Measurements from ENCODE around the gene UGT1A5. TPM values are rescaled to one million over a fixed set of nuclear protein-coding genes. Genes with fewer than 3 reads are reported as not detected.
"Not testable (repeated sequence)": the region's sequence is repeated elsewhere in the genome, so short reads cannot be mapped to it uniquely, and the experiment has no call there.

UGT1A5 gene
- total RNA-seq, 1 experiment from 2014 or later: 7.1 TPM

DNA sequence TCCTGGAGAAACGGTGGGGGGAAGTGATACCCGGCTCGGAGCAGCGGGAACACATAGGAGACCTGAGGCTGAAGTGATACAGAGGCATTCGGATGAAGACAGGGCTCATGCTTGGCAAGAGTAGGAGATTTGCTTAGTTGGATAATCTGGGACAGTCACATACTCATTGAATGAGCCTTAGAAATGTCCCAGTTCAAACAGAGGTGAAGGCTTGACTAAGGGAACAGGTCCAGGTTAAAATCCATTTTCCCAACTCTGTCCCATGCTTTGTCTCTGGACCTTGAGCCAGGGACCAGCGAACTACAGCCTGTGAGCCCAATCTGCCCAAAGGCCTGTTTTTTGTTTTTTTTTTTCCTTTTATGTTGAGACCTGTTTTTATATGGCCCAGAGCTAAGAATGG, 18.7 kb upstream of the UGT1A5 start:
- no peaks in the 10 kb centered on the region for H3K27me3 Mint-ChIP-seq (ENCODE audit: unreplicated experiment)
- H3K36me3 Mint-ChIP-seq (ENCODE audit: insufficient read depth, unreplicated experiment): peaks cover 77% of the 10 kb centered on the region
- peak overlapping the region; percentile 65 for H3K27ac Mint-ChIP-seq (ENCODE audit: unreplicated experiment)
- TF ChIP-seq, protein P1, sequence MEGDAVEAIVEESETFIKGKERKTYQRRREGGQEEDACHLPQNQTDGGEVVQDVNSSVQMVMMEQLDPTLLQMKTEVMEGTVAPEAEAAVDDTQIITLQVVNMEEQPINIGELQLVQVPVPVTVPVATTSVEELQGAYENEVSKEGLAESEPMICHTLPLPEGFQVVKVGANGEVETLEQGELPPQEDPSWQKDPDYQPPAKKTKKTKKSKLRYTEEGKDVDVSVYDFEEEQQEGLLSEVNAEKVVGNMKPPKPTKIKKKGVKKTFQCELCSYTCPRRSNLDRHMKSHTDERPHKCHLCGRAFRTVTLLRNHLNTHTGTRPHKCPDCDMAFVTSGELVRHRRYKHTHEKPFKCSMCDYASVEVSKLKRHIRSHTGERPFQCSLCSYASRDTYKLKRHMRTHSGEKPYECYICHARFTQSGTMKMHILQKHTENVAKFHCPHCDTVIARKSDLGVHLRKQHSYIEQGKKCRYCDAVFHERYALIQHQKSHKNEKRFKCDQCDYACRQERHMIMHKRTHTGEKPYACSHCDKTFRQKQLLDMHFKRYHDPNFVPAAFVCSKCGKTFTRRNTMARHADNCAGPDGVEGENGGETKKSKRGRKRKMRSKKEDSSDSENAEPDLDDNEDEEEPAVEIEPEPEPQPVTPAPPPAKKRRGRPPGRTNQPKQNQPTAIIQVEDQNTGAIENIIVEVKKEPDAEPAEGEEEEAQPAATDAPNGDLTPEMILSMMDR (IDR thresholded peaks at IDR 0.05; ENCODE audit: unreplicated experiment): no peak
- H3K4me1 Mint-ChIP-seq (ENCODE audit: low read depth, unreplicated experiment): peaks cover 80% of the 10 kb centered on the region
- BruUV-seq (replicated peaks): no TSS peak
- peak overlapping the region; percentile 81 for H3K4me3 Mint-ChIP-seq (ENCODE audit: low read depth, unreplicated experiment)
- intact Hi-C loops (cut with micrococcal nuclease; ENCODE audit: unreplicated experiment): loop anchor here (5.0 kb wide), 3 partner anchors 68 to 207 kb away; partner anchors contain the start of genes UGT1A1 and USP40
- no peaks in the 10 kb centered on the region for H3K9me3 Mint-ChIP-seq (ENCODE audit: low read depth, unreplicated experiment)
- CTCF ChIA-PET: no interaction called here
- peak; percentile 26 for DNase-seq

DNA sequence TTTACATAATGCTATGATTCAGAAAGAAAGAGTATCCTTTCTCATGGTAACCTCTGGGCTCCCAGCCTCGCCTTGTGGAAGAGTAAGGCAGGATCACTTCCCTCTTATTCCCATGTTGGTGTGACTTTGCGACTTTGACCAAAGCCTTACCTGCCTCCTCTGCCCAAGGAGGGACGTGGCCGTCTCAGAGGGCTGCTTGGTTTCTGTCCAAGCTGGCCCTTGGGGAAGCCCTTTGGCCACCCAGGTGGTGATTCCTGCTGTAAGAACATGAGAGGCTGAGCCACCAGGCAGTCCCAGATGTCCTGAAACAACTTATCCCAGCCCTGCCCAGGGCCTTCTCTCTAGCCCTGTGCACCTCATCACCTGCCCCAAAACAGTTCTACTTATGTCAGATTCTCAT, 14.0 kb upstream of the UGT1A5 start:
- Mint-ChIP-seq H3K36me3 (ENCODE audit: insufficient read depth, unreplicated experiment) (peaks cover 59% of the 10 kb centered on the region), H3K4me3 (ENCODE audit: low read depth, unreplicated experiment) (peak overlapping the region; percentile 65), H3K27me3 (ENCODE audit: unreplicated experiment) (no peaks in the 10 kb centered on the region), H3K9me3 (ENCODE audit: low read depth, unreplicated experiment) (no peaks in the 10 kb centered on the region), H3K4me1 (ENCODE audit: low read depth, unreplicated experiment) (peaks cover 89% of the 10 kb centered on the region), H3K27ac (ENCODE audit: unreplicated experiment) (peak overlapping the region; percentile 65)
- BruUV-seq (replicated peaks): no TSS peak
- intact Hi-C loops (cut with micrococcal nuclease; ENCODE audit: unreplicated experiment): no loop called here
- CTCF ChIA-PET: no interaction called here
- TF ChIP-seq, protein P1 (IDR thresholded peaks at IDR 0.05; ENCODE audit: unreplicated experiment): no peak
- peak; percentile 21 for DNase-seq

DNA sequence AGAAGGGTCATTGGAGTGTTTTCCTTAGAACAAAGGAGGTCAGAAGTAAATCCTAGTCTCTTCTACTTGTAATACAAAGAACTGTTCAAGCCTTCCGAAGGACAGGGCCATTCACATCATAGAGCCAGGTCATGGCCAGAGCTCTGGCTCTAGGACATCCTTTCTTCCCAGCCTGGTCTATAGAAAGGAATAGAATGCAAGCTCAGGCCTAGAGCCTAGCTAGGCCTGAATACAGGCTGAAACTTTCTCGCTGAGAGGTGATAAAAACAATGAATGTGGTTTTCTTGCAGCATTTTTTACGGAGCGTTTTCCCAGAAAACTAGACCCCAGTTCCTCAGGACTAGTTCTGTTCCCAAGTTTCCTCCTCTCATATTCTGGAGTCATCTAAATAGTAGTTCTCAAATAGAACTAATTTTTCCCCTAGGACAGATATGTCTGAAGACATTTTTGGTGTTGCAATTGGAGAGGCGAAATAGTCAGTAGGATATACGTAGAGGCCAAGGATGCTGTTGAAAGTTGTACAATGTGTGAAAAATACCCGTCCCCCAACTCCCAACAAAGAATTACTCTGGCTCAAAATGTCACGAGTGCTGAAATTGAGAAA, 13.2 kb upstream of the UGT1A5 start:
- Mint-ChIP-seq H3K36me3 (ENCODE audit: insufficient read depth, unreplicated experiment) (peaks cover 57% of the 10 kb centered on the region), H3K27me3 (ENCODE audit: unreplicated experiment) (no peaks in the 10 kb centered on the region), H3K27ac (ENCODE audit: unreplicated experiment) (peak overlapping the region; percentile 65), H3K4me1 (ENCODE audit: low read depth, unreplicated experiment) (peaks cover 89% of the 10 kb centered on the region), H3K9me3 (ENCODE audit: low read depth, unreplicated experiment) (no peaks in the 10 kb centered on the region), H3K4me3 (ENCODE audit: low read depth, unreplicated experiment) (peak overlapping the region; percentile 65)
- TF ChIP-seq, protein P1 (IDR thresholded peaks at IDR 0.05; ENCODE audit: unreplicated experiment): no peak
- intact Hi-C loops (cut with micrococcal nuclease; ENCODE audit: unreplicated experiment): loop anchor here (10.0 kb wide), 1 partner anchor 135 kb away; no protein-coding TSS in a partner anchor
- CTCF ChIA-PET: interaction anchor here (1.2 kb wide), 1 partner anchor 8 kb away, joined by 4 read pairs; no protein-coding TSS in a partner anchor
- BruUV-seq (replicated peaks): no TSS peak
- DNase-seq: no peak

DNA sequence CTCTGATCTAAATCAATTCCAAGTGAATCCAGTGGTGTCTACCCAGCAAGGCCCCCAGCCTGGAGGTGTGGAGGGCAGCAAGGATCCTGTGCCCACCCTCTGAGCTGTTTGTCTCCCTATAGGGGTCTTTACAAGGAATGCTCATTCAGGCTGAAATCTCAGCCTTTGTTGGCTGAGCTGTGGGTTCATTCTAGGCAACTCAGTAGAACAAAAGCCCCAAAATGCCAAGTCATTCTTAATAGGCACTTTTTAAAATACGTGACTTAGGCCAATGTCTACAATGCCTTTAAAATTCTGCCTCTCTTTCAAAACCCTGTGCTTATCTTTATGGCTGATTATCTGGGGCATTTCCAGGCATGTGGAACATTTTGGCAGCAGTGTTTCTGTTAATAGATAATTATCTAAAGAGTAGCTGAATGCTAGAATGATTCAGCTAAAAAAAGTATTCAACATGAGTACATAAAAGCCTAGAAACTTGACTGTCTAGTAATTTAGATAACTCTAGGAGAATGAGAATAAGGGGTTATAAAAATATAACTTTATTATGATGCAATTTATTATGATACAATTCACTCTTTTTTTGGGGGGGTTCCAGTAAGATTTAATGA, 12.6 kb upstream of the UGT1A5 start:
- peak; percentile 44 for DNase-seq
- Mint-ChIP-seq H3K27ac (ENCODE audit: unreplicated experiment) (peak overlapping the region; percentile 65), H3K9me3 (ENCODE audit: low read depth, unreplicated experiment) (no peaks in the 10 kb centered on the region), H3K27me3 (ENCODE audit: unreplicated experiment) (no peaks in the 10 kb centered on the region), H3K4me3 (ENCODE audit: low read depth, unreplicated experiment) (peak overlapping the region; percentile 65), H3K36me3 (ENCODE audit: insufficient read depth, unreplicated experiment) (peaks cover 56% of the 10 kb centered on the region), H3K4me1 (ENCODE audit: low read depth, unreplicated experiment) (peaks cover 86% of the 10 kb centered on the region)
- BruUV-seq (replicated peaks): no TSS peak
- CTCF ChIA-PET: interaction anchor here (0.8 to 1.2 kb wide), 2 partner anchors 9 to 60 kb away, joined by 4 read pairs; partner anchors contain the start of gene UGT1A1
- intact Hi-C loops (cut with micrococcal nuclease; ENCODE audit: unreplicated experiment): loop anchor here (10.0 kb wide), 1 partner anchor 135 kb away; no protein-coding TSS in a partner anchor
- TF ChIP-seq, protein P1 (IDR thresholded peaks at IDR 0.05; ENCODE audit: unreplicated experiment): no peak

DNA sequence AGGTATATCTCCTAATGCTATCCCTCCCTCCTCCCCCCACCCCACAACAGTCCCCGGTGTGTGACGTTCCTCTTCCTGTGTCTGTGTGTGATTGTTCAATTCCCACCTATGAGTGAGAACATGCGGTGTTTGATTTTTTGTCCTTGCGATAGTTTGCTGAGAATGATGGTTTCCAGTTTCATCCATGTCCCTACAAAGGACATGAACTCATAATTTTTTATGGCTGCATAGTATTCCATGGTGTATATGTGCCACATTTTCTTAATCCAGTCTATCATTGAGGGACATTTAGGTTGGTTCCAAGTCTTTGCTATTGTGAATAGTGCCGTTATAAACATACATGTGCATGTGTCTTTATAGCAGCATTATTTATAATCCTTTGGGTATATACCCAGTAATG, 11.9 kb upstream of the UGT1A5 start:
- not testable (repeated sequence) for BruUV-seq (replicated peaks); H3K4me3 Mint-ChIP-seq (ENCODE audit: low read depth, unreplicated experiment); H3K27me3 Mint-ChIP-seq (ENCODE audit: unreplicated experiment); DNase-seq; H3K9me3 Mint-ChIP-seq (ENCODE audit: low read depth, unreplicated experiment)
- H3K36me3 Mint-ChIP-seq (ENCODE audit: insufficient read depth, unreplicated experiment): peaks cover 57% of the 10 kb centered on the region
- H3K27ac Mint-ChIP-seq (ENCODE audit: unreplicated experiment): peak overlapping the region; percentile 65
- CTCF ChIA-PET: interaction anchor here (0.8 to 1.2 kb wide), 2 partner anchors 9 to 59 kb away, joined by 4 read pairs; partner anchors contain the start of gene UGT1A1
- intact Hi-C loops (cut with micrococcal nuclease; ENCODE audit: unreplicated experiment): loop anchor here (10.0 kb wide), 1 partner anchor 134 kb away; no protein-coding TSS in a partner anchor
- peaks cover 86% of the 10 kb centered on the region for H3K4me1 Mint-ChIP-seq (ENCODE audit: low read depth, unreplicated experiment)
